Loucy (cell line): ENCODE measurements around the gene SORL1-AS1.
A peak's percentile ranks its signal among the peaks of the same experiment; 100 is the strongest.

Source experiments
- H2AFZ ChIP-seq: fragments of 200-600 bp; sonication (generic); 2 replicates; pipeline ENCODE4 v1.6.0; 2016; ENCODE audit warnings: antibody characterized with exemption, mild to moderate bottlenecking, low read length, moderate library complexity
- H3F3A ChIP-seq: fragments of 200-600 bp; 2 replicates; pipeline ENCODE4 v1.6.0; 2016; ENCODE audit warnings: antibody characterized with exemption, low read depth, mild to moderate bottlenecking
- H3K27me3 ChIP-seq: fragments of 200-600 bp; sonication (generic); 2 replicates; pipeline ENCODE4 v1.6.1; 2014; ENCODE audit warnings: low read length, mild to moderate bottlenecking; ENCODE audit not compliant: insufficient read depth, poor library complexity, severe bottlenecking
- H3K36me3 ChIP-seq: fragments of 200-600 bp; sonication (generic); 2 replicates; pipeline ENCODE4 v1.6.1; 2016; ENCODE audit warnings: low read length; ENCODE audit not compliant: insufficient read depth
- H3K4me1 ChIP-seq: fragments of 200-600 bp; sonication (generic); 2 replicates; pipeline ENCODE4 v1.5.1; 2014; ENCODE audit warnings: low read length, mild to moderate bottlenecking; ENCODE audit not compliant: insufficient read depth, poor library complexity, severe bottlenecking
- H3K4me2 ChIP-seq: fragments of 200-600 bp; sonication (generic); 2 replicates; pipeline ENCODE4 v1.6.0; 2014; ENCODE audit warnings: antibody characterized with exemption, low read length, low read depth, mild to moderate bottlenecking; ENCODE audit not compliant: poor library complexity, severe bottlenecking
- H3K4me3 ChIP-seq: fragments of 200-600 bp; sonication (generic); 2 replicates; pipeline ENCODE4 v1.5.1; 2014; ENCODE audit warnings: low read length, mild to moderate bottlenecking, mixed read lengths; ENCODE audit not compliant: poor library complexity, severe bottlenecking
- H3K79me2 ChIP-seq: fragments of 200-600 bp; sonication (generic); 2 replicates; pipeline ENCODE4 v1.6.1; 2014; ENCODE audit warnings: low read length; ENCODE audit not compliant: insufficient read depth
- H3K9ac ChIP-seq: fragments of 200-600 bp; sonication (generic); 2 replicates; pipeline ENCODE4 v1.6.0; 2014; ENCODE audit warnings: mild to moderate bottlenecking, low read depth, low read length, moderate library complexity; ENCODE audit not compliant: poor library complexity, severe bottlenecking
- H3K9me2 ChIP-seq: fragments of 200-600 bp; sonication (generic); replicated peaks from 2 replicates; pipeline ENCODE4 v1.6.1; 2016; ENCODE audit warnings: low read depth, low read length, mixed read lengths
- H3K9me3 ChIP-seq: fragments of 200-600 bp; sonication (generic); 2 replicates; pipeline ENCODE4 v1.6.1; 2014; ENCODE audit warnings: mild to moderate bottlenecking, antibody characterized with exemption, low read length, low read depth; ENCODE audit not compliant: insufficient read depth
- H4K20me1 ChIP-seq: fragments of 200-600 bp; sonication (generic); 2 replicates; pipeline ENCODE4 v1.6.0; 2014; ENCODE audit warnings: antibody characterized with exemption, low read length, mild to moderate bottlenecking; ENCODE audit not compliant: insufficient read depth, poor library complexity, severe bottlenecking
- CTCF ChIP-seq: fragments of 200-600 bp; sonication (generic); conservative IDR thresholded peaks from 2 replicates; pipeline ENCODE4 v1.5.1; 2014; ENCODE audit warnings: mild to moderate bottlenecking, antibody characterized with exemption, low read length
- EZH2phosphoT487 ChIP-seq: fragments of 200-600 bp; IDR thresholded peaks from 2 replicates; pipeline ENCODE4 v1.6.1; 2018; ENCODE audit warnings: antibody characterized with exemption, mild to moderate bottlenecking, moderate library complexity, borderline replicate concordance

SORL1-AS1 gene

GRCh38 chr11:121467965-121468364, 15.2 kb upstream of the SORL1-AS1 start:
- Histone ChIP-seq H2AFZ (no peak overlapping the region), H4K20me1 (peaks cover 31% of the 10 kb centered on the region), H3K4me1 (peaks cover 43% of the 10 kb centered on the region), H3K36me3 (peaks cover 31% of the 10 kb centered on the region; the same call in 1 of the 2 replicates), H3K9ac (no peak overlapping the region), H3K27me3 (no peaks in the 10 kb centered on the region), H3K4me2 (no peak overlapping the region), H3F3A (no peaks in the 10 kb centered on the region), H3K9me2 (no peaks in the 10 kb centered on the region), H3K9me3 (no peaks in the 10 kb centered on the region), H3K4me3 (no peak overlapping the region), H3K79me2 (peaks cover 97% of the 10 kb centered on the region)
- TF ChIP-seq CTCF = no peak
- no peak for TF ChIP-seq EZH2phosphoT487

- Histone ChIP-seq H3F3A (no peaks in the 10 kb centered on the region), H3K4me2 (no peak overlapping the region), H3K79me2 (peaks cover 99% of the 10 kb centered on the region), H3K4me1 (peaks cover 48% of the 10 kb centered on the region), H3K9me3 (no peaks in the 10 kb centered on the region), H3K4me3 (no peak overlapping the region), H3K27me3 (no peaks in the 10 kb centered on the region), H3K36me3 (peaks cover 30% of the 10 kb centered on the region; the same call in 1 of the 2 replicates), H4K20me1 (peaks cover 34% of the 10 kb centered on the region), H2AFZ (no peak overlapping the region), H3K9me2 (no peaks in the 10 kb centered on the region), H3K9ac (no peak overlapping the region)
- TF ChIP-seq EZH2phosphoT487 = no peak
- TF ChIP-seq CTCF = no peak
These were observed 14.7 kb upstream of the SORL1-AS1 start for GRCh38 chr11:121467471-121467870.

GRCh38 chr11:121466063-121466794, 13.5 kb upstream of the SORL1-AS1 start:
- no peak overlapping the region for H3K4me3 ChIP-seq
- no peak for TF ChIP-seq CTCF
- H4K20me1 ChIP-seq = peaks cover 32% of the 10 kb centered on the region
- H3K79me2 ChIP-seq = peaks cover 99% of the 10 kb centered on the region
- H3K9me3 ChIP-seq = no peaks in the 10 kb centered on the region
- no peaks in the 10 kb centered on the region for H3K27me3 ChIP-seq
- no peaks in the 10 kb centered on the region for H3K9me2 ChIP-seq
- H3K4me1 ChIP-seq = peaks cover 52% of the 10 kb centered on the region
- H3K9ac ChIP-seq = peak overlapping the region; percentile 34
- H3K4me2 ChIP-seq = peak overlapping the region; percentile 53
- H3K36me3 ChIP-seq = peaks cover 17% of the 10 kb centered on the region; the same call in 1 of the 2 replicates
- no peaks in the 10 kb centered on the region for H3F3A ChIP-seq
- H2AFZ ChIP-seq = no peak overlapping the region
